Hepatocyte (in vitro differentiated cells): ENCODE measurements around the gene SLC44A3. TPM values are rescaled to one million over a fixed set of nuclear protein-coding genes. Genes with fewer than 3 reads are reported as not detected.

Source experiments
- DNase-seq: peaks from one replicate; pipeline ENCODE4 v3.0.0-alpha.2; 2016; ENCODE audit warnings: low spot score
- H2AFZ ChIP-seq: fragments of 200-600 bp; sonication (generic); 2 replicates; pipeline ENCODE4 v1.6.0; 2016; ENCODE audit warnings: antibody characterized with exemption, mild to moderate bottlenecking
- H3K27ac ChIP-seq: fragments of 200-600 bp; sonication (generic); 2 replicates; pipeline ENCODE4 v1.5.1; 2016; ENCODE audit warnings: mild to moderate bottlenecking
- H3K27me3 ChIP-seq: fragments of 200-600 bp; sonication (generic); 2 replicates; pipeline ENCODE4 v1.6.1; 2016
- H3K36me3 ChIP-seq: fragments of 200-600 bp; sonication (generic); replicated peaks from 2 replicates; pipeline ENCODE4 v1.5.1; 2016; ENCODE audit warnings: low read depth; ENCODE audit not compliant: insufficient read depth
- H3K4me1 ChIP-seq: fragments of 200-600 bp; sonication (generic); 2 replicates; pipeline ENCODE4 v1.5.1; 2016; ENCODE audit warnings: mild to moderate bottlenecking, moderate library complexity; ENCODE audit not compliant: insufficient read depth
- H3K4me2 ChIP-seq: fragments of 200-600 bp; sonication (generic); 2 replicates; pipeline ENCODE4 v1.6.0; 2016
- H3K4me3 ChIP-seq: fragments of 200-600 bp; sonication (generic); 2 replicates; pipeline ENCODE4 v1.5.1; 2016; ENCODE audit warnings: mild to moderate bottlenecking
- H3K79me2 ChIP-seq: fragments of 200-600 bp; sonication (generic); 2 replicates; pipeline ENCODE4 v1.6.0; 2017; ENCODE audit warnings: mild to moderate bottlenecking
- H3K9me2 ChIP-seq: fragments of 200-600 bp; sonication (generic); replicated peaks from 2 replicates; pipeline ENCODE4 v1.6.0; 2017; ENCODE audit warnings: mild to moderate bottlenecking; ENCODE audit not compliant: insufficient read depth
- H3K9me3 ChIP-seq: fragments of 200-600 bp; sonication (generic); 2 replicates; pipeline ENCODE4 v1.5.1; 2016; ENCODE audit warnings: low read depth, mild to moderate bottlenecking
- H4K20me1 ChIP-seq: fragments of 200-600 bp; sonication (generic); 2 replicates; pipeline ENCODE4 v1.6.0; 2016; ENCODE audit warnings: mild to moderate bottlenecking; ENCODE audit not compliant: insufficient read depth, poor library complexity, severe bottlenecking
- EZH2 ChIP-seq: fragments of 200-600 bp; sonication (generic); IDR thresholded peaks from 2 replicates; pipeline ENCODE4 v1.6.1; 2016; ENCODE audit warnings: antibody characterized with exemption, mild to moderate bottlenecking, borderline replicate concordance
- EZH2phosphoT487 ChIP-seq: fragments of 200-600 bp; sonication (generic); IDR thresholded peaks from one replicate; pipeline ENCODE4 v1.6.1; 2018; ENCODE audit warnings: antibody characterized with exemption, mild to moderate bottlenecking, low read depth, moderate library complexity; ENCODE audit not compliant: unreplicated experiment, severe bottlenecking
- WGBS: methylation state at CpG from one replicate; pipeline ENCODE4 v1.1.6; 2016; ENCODE audit warnings: low lambda C conversion rate; ENCODE audit errors: missing lambda C conversion rate; 5-methylcytosine and 5-hydroxymethylcytosine counted together
- polyA plus RNA-seq: library from polyadenylated mRNA; unstranded; fragments of >200 nt; fragmentation: Nextera tagmentation; extraction: Ambion mirVana; gene quantifications from 2 replicates; pipeline ENCODE4 v1.2.1, GENCODE V29; 2016
- total RNA-seq: library from RNA; depleted of rRNA; stranded (reverse); fragments of >200 nt; gene quantifications from 2 replicates; pipeline ENCODE4 v1.2.3, GENCODE V29; 2014
- TF ChIP-seq, protein P1 (sequence below): fragments of 200-600 bp; sonication (generic); IDR thresholded peaks from 2 replicates; pipeline ENCODE4 v1.5.1; 2016; ENCODE audit warnings: antibody characterized with exemption, mild to moderate bottlenecking; ENCODE audit not compliant: poor library complexity

The SLC44A3 gene
- total and polyA plus RNA-seq, 2 experiments from 2014 or later, result 51.5 to 55.3 TPM

GRCh38 chr1:94796266-94796665 lies 23.9 kb upstream of the SLC44A3 start:
- peaks cover 6% of the 10 kb centered on the region for H3K4me1 ChIP-seq
- no peaks in the 10 kb centered on the region for H3K9me2 ChIP-seq
- TF ChIP-seq, protein P1, sequence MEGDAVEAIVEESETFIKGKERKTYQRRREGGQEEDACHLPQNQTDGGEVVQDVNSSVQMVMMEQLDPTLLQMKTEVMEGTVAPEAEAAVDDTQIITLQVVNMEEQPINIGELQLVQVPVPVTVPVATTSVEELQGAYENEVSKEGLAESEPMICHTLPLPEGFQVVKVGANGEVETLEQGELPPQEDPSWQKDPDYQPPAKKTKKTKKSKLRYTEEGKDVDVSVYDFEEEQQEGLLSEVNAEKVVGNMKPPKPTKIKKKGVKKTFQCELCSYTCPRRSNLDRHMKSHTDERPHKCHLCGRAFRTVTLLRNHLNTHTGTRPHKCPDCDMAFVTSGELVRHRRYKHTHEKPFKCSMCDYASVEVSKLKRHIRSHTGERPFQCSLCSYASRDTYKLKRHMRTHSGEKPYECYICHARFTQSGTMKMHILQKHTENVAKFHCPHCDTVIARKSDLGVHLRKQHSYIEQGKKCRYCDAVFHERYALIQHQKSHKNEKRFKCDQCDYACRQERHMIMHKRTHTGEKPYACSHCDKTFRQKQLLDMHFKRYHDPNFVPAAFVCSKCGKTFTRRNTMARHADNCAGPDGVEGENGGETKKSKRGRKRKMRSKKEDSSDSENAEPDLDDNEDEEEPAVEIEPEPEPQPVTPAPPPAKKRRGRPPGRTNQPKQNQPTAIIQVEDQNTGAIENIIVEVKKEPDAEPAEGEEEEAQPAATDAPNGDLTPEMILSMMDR, result no peak
- TF ChIP-seq EZH2, result no peak
- no peak for TF ChIP-seq EZH2phosphoT487
- H2AFZ ChIP-seq, result no peak overlapping the region
- no peaks in the 10 kb centered on the region for H4K20me1 ChIP-seq
- H3K27me3 ChIP-seq, result no peaks in the 10 kb centered on the region
- DNase-seq, result no peak
- H3K36me3 ChIP-seq, result no peaks in the 10 kb centered on the region
- H3K27ac ChIP-seq, result no peak overlapping the region
- H3K4me3 ChIP-seq, result no peak overlapping the region
- H3K9me3 ChIP-seq, result no peaks in the 10 kb centered on the region
- H3K79me2 ChIP-seq, result peaks cover 20% of the 10 kb centered on the region
- H3K4me2 ChIP-seq, result no peak overlapping the region
- WGBS, result 90% methylated on average over 2 of the region's 2 CpGs

DNA sequence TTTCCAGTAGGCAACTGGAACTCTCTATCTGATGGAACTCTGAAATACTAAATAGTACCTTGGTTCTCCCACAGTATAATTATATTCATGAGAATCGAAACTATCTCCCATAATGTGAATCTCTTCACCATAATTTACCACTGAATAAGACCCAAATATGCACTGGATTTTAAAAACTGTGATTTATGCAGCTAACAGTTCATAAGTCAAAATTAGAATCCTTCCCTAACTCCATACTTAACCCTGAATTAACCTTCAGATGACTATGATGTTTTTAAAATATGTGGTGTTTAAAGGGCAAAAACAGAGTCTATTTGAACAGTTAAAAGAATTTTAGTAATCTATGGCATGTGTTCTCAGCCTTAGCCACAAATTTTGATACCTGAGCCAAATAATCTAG lies 22.9 kb upstream of the SLC44A3 start:
- Histone ChIP-seq H2AFZ (no peak overlapping the region), H3K4me2 (no peak overlapping the region), H3K27ac (no peak overlapping the region), H3K4me3 (no peak overlapping the region), H3K79me2 (peaks cover 19% of the 10 kb centered on the region), H3K36me3 (no peaks in the 10 kb centered on the region), H3K27me3 (no peaks in the 10 kb centered on the region), H3K9me3 (no peaks in the 10 kb centered on the region), H3K9me2 (no peaks in the 10 kb centered on the region), H3K4me1 (peaks cover 14% of the 10 kb centered on the region), H4K20me1 (no peaks in the 10 kb centered on the region)
- WGBS, result 93% methylated on average over 1 of the region's 1 CpG
- DNase-seq, result no peak
- TF ChIP-seq, protein P1, result no peak

GRCh38 chr1:94798054-94798453 lies 22.1 kb upstream of the SLC44A3 start:
- no peaks in the 10 kb centered on the region for H4K20me1 ChIP-seq
- DNase-seq, result no peak
- no peaks in the 10 kb centered on the region for H3K36me3 ChIP-seq
- TF ChIP-seq EZH2 (no peak), EZH2phosphoT487 (no peak)
- TF ChIP-seq, protein P1, result no peak
- no peak overlapping the region for H3K27ac ChIP-seq
- no peaks in the 10 kb centered on the region for H3K27me3 ChIP-seq
- peaks cover 21% of the 10 kb centered on the region for H3K4me1 ChIP-seq
- peaks cover 26% of the 10 kb centered on the region for H3K79me2 ChIP-seq
- no peak overlapping the region for H2AFZ ChIP-seq
- no peak overlapping the region for H3K4me2 ChIP-seq
- H3K9me2 ChIP-seq, result no peaks in the 10 kb centered on the region
- no peaks in the 10 kb centered on the region for H3K9me3 ChIP-seq
- WGBS, result 92% methylated on average over 3 of the region's 3 CpGs
- H3K4me3 ChIP-seq, result no peak overlapping the region

GRCh38 chr1:94798462-94798861 lies 21.7 kb upstream of the SLC44A3 start:
- Histone ChIP-seq H3K4me3 (no peak overlapping the region), H3K4me1 (peaks cover 25% of the 10 kb centered on the region), H3K4me2 (no peak overlapping the region), H2AFZ (no peak overlapping the region), H4K20me1 (no peaks in the 10 kb centered on the region), H3K27me3 (no peaks in the 10 kb centered on the region), H3K27ac (no peak overlapping the region), H3K9me3 (no peaks in the 10 kb centered on the region), H3K9me2 (no peaks in the 10 kb centered on the region), H3K36me3 (no peaks in the 10 kb centered on the region), H3K79me2 (peaks cover 28% of the 10 kb centered on the region)
- TF ChIP-seq EZH2phosphoT487 (no peak), EZH2 (no peak)
- TF ChIP-seq, protein P1, result no peak
- DNase-seq, result no peak
- 94% methylated on average over 2 of the region's 2 CpGs for WGBS
